Measurements from ENCODE around the gene CREB3L2.

DNA sequence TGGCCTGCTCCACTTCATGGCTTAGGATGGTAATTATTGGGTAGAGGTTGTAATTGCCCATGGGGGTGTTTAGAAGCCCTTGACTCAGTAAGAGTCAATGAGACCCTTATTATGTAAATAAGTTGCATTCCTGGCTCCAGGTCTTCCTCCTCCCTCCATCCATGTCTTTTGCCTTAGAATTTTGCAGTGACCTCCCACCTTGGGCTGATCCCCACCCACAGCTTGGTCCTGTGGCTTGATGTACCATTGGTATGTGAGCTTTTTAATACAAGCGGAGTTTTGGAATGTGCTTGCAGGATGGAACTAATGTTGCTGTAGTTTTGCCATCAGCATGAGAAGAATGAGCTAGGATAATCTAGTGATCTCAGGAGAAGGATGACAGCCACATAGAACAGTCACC is 81.9 kb downstream of the CREB3L2 start:
- TF ChIP-seq, protein P1, sequence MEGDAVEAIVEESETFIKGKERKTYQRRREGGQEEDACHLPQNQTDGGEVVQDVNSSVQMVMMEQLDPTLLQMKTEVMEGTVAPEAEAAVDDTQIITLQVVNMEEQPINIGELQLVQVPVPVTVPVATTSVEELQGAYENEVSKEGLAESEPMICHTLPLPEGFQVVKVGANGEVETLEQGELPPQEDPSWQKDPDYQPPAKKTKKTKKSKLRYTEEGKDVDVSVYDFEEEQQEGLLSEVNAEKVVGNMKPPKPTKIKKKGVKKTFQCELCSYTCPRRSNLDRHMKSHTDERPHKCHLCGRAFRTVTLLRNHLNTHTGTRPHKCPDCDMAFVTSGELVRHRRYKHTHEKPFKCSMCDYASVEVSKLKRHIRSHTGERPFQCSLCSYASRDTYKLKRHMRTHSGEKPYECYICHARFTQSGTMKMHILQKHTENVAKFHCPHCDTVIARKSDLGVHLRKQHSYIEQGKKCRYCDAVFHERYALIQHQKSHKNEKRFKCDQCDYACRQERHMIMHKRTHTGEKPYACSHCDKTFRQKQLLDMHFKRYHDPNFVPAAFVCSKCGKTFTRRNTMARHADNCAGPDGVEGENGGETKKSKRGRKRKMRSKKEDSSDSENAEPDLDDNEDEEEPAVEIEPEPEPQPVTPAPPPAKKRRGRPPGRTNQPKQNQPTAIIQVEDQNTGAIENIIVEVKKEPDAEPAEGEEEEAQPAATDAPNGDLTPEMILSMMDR (conservative IDR thresholded peaks at IDR 0.05 in 1 of 2, IDR thresholded peaks at IDR 0.05 in 1 of 2; ENCODE audit: low read depth in 1 of 2, low read length in 2 of 2) = no peak
- no peak for TF ChIP-seq EZH2 (IDR thresholded peaks at IDR 0.05; ENCODE audit: low read length, missing control alignments)

Measured in fibroblast of lung (primary cell).